Tibial nerve (tissue), 4 donors: Measurements from ENCODE around the gene GOSR1.
"Not testable (repeated sequence)": the region's sequence is repeated elsewhere in the genome, so short reads cannot be mapped to it uniquely, and the experiment has no call there.

Experiments used
- CTCF ChIP-seq, 5 experiments: fragments of 200-600 bp in 3 of 5; fragments of 450-650 bp in 2 of 5; sonication (generic) in 3 of 5; IDR thresholded peaks; one replicate each; pipeline ENCODE4 v1.5.1; 2016 to 2019; ENCODE audit warnings: antibody characterized with exemption in 5 of 5, mild to moderate bottlenecking in 3 of 5, moderate library complexity in 2 of 5
- EP300 ChIP-seq, 2 donors: sonication (generic); formaldehyde crosslinking; IDR thresholded peaks; one replicate each; pipeline ENCODE4 v1.6.1; 2017; ENCODE audit warnings: antibody characterized with exemption in 2 of 2, mild to moderate bottlenecking in 1 of 2
- POLR2A ChIP-seq, 2 donors: fragments of 450-650 bp; IDR thresholded peaks; one replicate each; pipeline ENCODE4 v1.6.1; 2017; ENCODE audit warnings: antibody characterized with exemption in 2 of 2, mild to moderate bottlenecking in 2 of 2, moderate library complexity in 2 of 2

DNA sequence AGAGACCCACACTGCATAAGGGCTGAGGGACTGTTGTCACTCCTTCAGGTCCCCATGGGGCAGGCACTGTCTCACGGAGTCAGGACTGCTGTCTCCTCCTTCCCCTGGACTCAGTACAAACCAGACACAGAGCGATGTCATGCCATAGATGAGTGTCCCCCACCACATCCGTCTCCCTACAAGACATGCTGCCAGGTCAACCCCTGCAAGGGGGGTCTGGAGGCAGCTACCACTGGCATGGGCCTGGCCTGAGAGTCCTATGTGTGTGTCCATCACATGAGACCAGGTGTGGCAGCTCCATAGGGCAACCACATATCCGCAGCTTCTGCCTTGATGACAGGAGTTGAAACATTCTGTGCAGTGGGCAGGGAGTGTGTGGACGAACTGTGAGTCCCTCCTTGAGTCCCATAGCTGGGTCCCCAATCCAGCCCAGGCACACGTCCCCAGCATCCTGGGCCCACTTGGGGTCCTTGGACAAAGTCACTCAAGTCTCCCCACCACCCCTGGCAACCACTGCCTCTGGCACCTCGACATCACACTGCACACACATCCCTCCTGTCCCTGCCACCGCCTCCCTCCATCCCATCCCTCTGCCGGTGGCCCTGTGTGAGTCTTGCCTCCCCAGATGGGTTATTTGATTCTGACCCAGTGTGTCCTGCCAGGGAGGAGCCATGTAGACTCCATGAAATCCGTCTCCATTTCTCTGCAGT lies 89.5 kb downstream of the GOSR1 start:
- TF ChIP-seq CTCF, EP300, POLR2A (IDR thresholded peaks at IDR 0.05): not testable (repeated sequence)
